ENCODE results near the gene MCTP2. TPM values are rescaled to one million over a fixed set of nuclear protein-coding genes. Genes with fewer than 3 reads are reported as not detected.

The MCTP2 gene, protein sequence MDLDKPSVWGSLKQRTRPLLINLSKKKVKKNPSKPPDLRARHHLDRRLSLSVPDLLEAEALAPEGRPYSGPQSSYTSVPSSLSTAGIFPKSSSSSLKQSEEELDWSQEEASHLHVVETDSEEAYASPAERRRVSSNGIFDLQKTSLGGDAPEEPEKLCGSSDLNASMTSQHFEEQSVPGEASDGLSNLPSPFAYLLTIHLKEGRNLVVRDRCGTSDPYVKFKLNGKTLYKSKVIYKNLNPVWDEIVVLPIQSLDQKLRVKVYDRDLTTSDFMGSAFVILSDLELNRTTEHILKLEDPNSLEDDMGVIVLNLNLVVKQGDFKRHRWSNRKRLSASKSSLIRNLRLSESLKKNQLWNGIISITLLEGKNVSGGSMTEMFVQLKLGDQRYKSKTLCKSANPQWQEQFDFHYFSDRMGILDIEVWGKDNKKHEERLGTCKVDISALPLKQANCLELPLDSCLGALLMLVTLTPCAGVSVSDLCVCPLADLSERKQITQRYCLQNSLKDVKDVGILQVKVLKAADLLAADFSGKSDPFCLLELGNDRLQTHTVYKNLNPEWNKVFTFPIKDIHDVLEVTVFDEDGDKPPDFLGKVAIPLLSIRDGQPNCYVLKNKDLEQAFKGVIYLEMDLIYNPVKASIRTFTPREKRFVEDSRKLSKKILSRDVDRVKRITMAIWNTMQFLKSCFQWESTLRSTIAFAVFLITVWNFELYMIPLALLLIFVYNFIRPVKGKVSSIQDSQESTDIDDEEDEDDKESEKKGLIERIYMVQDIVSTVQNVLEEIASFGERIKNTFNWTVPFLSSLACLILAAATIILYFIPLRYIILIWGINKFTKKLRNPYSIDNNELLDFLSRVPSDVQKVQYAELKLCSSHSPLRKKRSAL
- total RNA-seq: 8.6 TPM

DNA sequence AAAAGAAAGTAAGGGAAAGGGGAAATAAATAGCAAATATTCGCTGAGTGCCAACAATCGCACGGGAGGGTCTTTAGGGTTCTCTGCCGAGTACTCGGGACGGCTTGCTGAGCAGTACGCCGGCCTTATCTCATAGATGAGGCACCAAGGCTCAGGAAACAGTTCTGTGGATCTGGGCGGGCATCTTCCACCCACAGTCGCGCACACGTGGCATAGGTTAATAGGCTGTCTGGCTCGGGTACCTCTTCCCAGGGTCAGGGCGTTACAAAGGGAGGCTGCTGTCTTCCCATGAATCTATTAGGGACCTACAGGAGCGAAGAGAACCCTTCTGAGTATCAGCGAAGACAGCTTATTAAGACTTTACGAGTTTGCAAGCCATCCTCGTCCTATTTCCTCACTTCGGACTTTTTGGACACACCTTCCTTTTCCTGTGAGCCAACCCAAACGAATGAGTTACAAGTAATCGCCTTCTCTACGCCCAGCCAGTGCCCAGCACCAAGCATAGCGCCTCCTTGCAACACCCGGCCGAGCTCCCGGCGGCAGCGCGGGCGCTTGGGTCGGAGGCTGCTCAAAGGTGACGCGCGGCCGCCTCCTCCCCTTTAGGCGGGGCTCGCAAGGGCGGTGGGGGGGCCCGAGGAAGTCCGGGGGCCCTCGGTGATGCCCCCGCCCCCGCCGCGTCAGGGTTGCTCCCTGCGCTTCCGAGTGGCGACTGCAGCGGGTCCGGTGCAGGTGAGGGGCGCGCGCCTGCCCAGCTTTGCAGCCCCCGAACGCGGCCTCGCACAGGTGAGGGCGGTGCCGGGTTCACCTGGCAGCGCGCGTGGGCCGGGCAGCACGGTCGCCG lies at the start of gene MCTP2:
Gene MCTP2, plus strand, starts transcription at position 679 of the 840 bp plus-strand sequence. CDS start 66,705 bp downstream, outside the sequence.

